NCI-H1436 treated with DMSO at 0.1 percent for 48 hours (cell line): ENCODE measurements around the gene CCR2.

Experiments
- DNase-seq: peaks from one replicate; lab custom pipeline; 2025; lab: John Stamatoyannopoulos, UW

Gene CCR2

GRCh38 chr3:46405301-46406019 is 51.5 kb downstream of the CCR2 start:
- DNase-seq, result no peak

- DNase-seq, result no peak
Observed at GRCh38 chr3:46406443-46406787, 52.5 kb downstream of the CCR2 start.

GRCh38 chr3:46406788-46407611 is 53.1 kb downstream of the CCR2 start, which contains the start of the genes CCR5AS and CCRL2:
Gene CCR5AS (minus strand): TSS chr3:46407066.
Gene CCRL2 (plus strand): TSS chr3:46407259. CDS start chr3:46408080, 821 bp downstream.
- no peak for DNase-seq

GRCh38 chr3:46407970-46408369 is 54.1 kb downstream of the CCR2 start:
- no peak for DNase-seq

GRCh38 chr3:46408853-46409252 is 54.9 kb downstream of the CCR2 start:
- no peak for DNase-seq

GRCh38 chr3:46409739-46410489 is 56.0 kb downstream of the CCR2 start:
- no peak for DNase-seq
